ENCODE measurements around the gene COX4I1.

Gene COX4I1

DNA sequence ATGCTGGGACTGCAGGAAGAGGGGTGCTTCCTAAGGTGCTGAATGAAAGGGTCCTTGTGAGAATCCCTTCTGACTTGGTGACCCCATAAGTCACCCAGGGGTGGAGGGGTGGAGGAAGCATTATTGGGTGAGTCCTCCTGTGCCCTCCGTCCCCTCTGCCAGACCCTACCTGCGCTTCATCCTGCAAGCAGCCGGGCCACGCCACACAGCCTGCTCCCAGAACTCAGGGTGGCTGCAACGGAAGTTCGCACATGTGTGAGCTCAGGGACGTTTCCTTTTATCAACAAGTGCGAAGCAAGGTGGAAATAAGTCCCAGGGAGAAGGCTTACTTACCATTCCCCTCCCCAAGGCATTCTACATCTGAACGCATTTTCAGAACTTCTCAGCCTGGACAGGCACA lies 40.9 kb downstream of the COX4I1 start:
- Histone ChIP-seq H3K27me3 (ENCODE audit: insufficient read depth, low read length, poor library complexity, severe bottlenecking) (no peaks in the 10 kb centered on the region), H3K4me2 (ENCODE audit: low read depth, low read length, poor library complexity, severe bottlenecking) (no peak overlapping the region)

DNA sequence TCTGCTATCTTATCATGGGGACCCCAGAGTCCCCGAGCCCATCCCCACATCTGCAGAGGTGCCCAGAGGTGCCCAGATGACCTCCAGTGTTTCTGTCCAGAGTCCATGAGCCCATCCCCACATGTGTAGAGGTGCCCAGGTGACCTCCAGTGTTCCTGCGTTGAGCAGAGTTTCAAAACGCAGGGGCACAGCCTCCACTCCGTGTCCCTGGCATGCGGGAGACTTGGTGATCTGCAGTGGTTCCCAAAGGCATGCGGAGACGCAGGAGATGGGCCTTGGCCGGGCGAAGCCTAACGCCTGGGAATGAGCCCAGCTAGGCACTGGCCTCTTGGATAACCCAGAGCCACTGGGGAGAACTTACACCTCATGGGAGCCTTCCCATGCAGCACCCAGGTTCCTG lies 41.3 kb downstream of the COX4I1 start:
- H3K9ac ChIP-seq (ENCODE audit: low read depth, low read length, poor library complexity, severe bottlenecking): no peak overlapping the region
- H3K4me1 ChIP-seq (ENCODE audit: insufficient read depth, low read length, poor library complexity, severe bottlenecking): no peaks in the 10 kb centered on the region
- H3K9me2 ChIP-seq (replicated peaks; ENCODE audit: low read depth, low read length): no peaks in the 10 kb centered on the region
- H3K4me3 ChIP-seq (ENCODE audit: low read length, poor library complexity, severe bottlenecking): no peak overlapping the region
- H3K27me3 ChIP-seq (ENCODE audit: insufficient read depth, low read length, poor library complexity, severe bottlenecking): no peaks in the 10 kb centered on the region
- no peak overlapping the region for H3K4me2 ChIP-seq (ENCODE audit: low read depth, low read length, poor library complexity, severe bottlenecking)
- H4K20me1 ChIP-seq (ENCODE audit: insufficient read depth, low read length, poor library complexity, severe bottlenecking): no peaks in the 10 kb centered on the region
- no peaks in the 10 kb centered on the region for H3F3A ChIP-seq (ENCODE audit: low read depth)
- no peak for TF ChIP-seq EZH2phosphoT487 (IDR thresholded peaks at IDR 0.05; ENCODE audit: borderline replicate concordance)
- TF ChIP-seq CTCF (conservative IDR thresholded peaks at IDR 0.05; ENCODE audit: low read length): no peak
- no peak overlapping the region for H2AFZ ChIP-seq (ENCODE audit: low read length)
- H3K9me3 ChIP-seq (ENCODE audit: insufficient read depth, low read depth, low read length): no peaks in the 10 kb centered on the region; the same call in 1 of the 2 replicates
- no peaks in the 10 kb centered on the region for H3K36me3 ChIP-seq (ENCODE audit: insufficient read depth, low read length)
- no peaks in the 10 kb centered on the region for H3K79me2 ChIP-seq (ENCODE audit: insufficient read depth, low read length)

More for the DNA sequence above, 40.9 kb downstream of the COX4I1 start:
- no peak for TF ChIP-seq CTCF (conservative IDR thresholded peaks at IDR 0.05; ENCODE audit: low read length)
- no peak for TF ChIP-seq EZH2phosphoT487 (IDR thresholded peaks at IDR 0.05; ENCODE audit: borderline replicate concordance)
- Histone ChIP-seq H3K36me3 (ENCODE audit: insufficient read depth, low read length) (no peaks in the 10 kb centered on the region), H3K9me2 (replicated peaks; ENCODE audit: low read depth, low read length) (no peaks in the 10 kb centered on the region), H3K4me3 (ENCODE audit: low read length, poor library complexity, severe bottlenecking) (no peak overlapping the region), H4K20me1 (ENCODE audit: insufficient read depth, low read length, poor library complexity, severe bottlenecking) (no peaks in the 10 kb centered on the region), H3K9ac (ENCODE audit: low read depth, low read length, poor library complexity, severe bottlenecking) (no peak overlapping the region), H3F3A (ENCODE audit: low read depth) (no peaks in the 10 kb centered on the region), H3K79me2 (ENCODE audit: insufficient read depth, low read length) (no peaks in the 10 kb centered on the region), H3K4me1 (ENCODE audit: insufficient read depth, low read length, poor library complexity, severe bottlenecking) (no peaks in the 10 kb centered on the region), H2AFZ (ENCODE audit: low read length) (no peak overlapping the region), H3K9me3 (ENCODE audit: insufficient read depth, low read depth, low read length) (no peaks in the 10 kb centered on the region; the same call in 1 of the 2 replicates)

GRCh38 chr16:85842435-85842834 lies 42.9 kb downstream of the COX4I1 start:
- H3K4me3 ChIP-seq (ENCODE audit: low read length, poor library complexity, severe bottlenecking): no peak overlapping the region
- no peaks in the 10 kb centered on the region for H3K79me2 ChIP-seq (ENCODE audit: insufficient read depth, low read length)
- H3K9me2 ChIP-seq (replicated peaks; ENCODE audit: low read depth, low read length): no peaks in the 10 kb centered on the region
- H3K36me3 ChIP-seq (ENCODE audit: insufficient read depth, low read length): no peaks in the 10 kb centered on the region
- TF ChIP-seq CTCF (conservative IDR thresholded peaks at IDR 0.05; ENCODE audit: low read length) (no peak), EZH2phosphoT487 (IDR thresholded peaks at IDR 0.05; ENCODE audit: borderline replicate concordance) (no peak)
- no peaks in the 10 kb centered on the region for H3F3A ChIP-seq (ENCODE audit: low read depth)
- H3K27me3 ChIP-seq (ENCODE audit: insufficient read depth, low read length, poor library complexity, severe bottlenecking): no peaks in the 10 kb centered on the region
- H3K4me1 ChIP-seq (ENCODE audit: insufficient read depth, low read length, poor library complexity, severe bottlenecking): no peaks in the 10 kb centered on the region
- H3K9ac ChIP-seq (ENCODE audit: low read depth, low read length, poor library complexity, severe bottlenecking): no peak overlapping the region
- no peak overlapping the region for H3K4me2 ChIP-seq (ENCODE audit: low read depth, low read length, poor library complexity, severe bottlenecking)
- no peaks in the 10 kb centered on the region for H4K20me1 ChIP-seq (ENCODE audit: insufficient read depth, low read length, poor library complexity, severe bottlenecking)
- no peak overlapping the region for H2AFZ ChIP-seq (ENCODE audit: low read length)
- no peaks in the 10 kb centered on the region for H3K9me3 ChIP-seq (ENCODE audit: insufficient read depth, low read depth, low read length)

Measured in Loucy (cell line).